NCI-H446 treated with DMSO at 0.1 percent for 48 hours (cell line): ENCODE measurements around the gene TEX55.
"Not testable (repeated sequence)": the region's sequence is repeated elsewhere in the genome, so short reads cannot be mapped to it uniquely, and the experiment has no call there.

Experiments
- DNase-seq: peaks from one replicate; lab custom pipeline; 2025; lab: John Stamatoyannopoulos, UW

Gene TEX55

GRCh38 chr3:119160815-119161214 is 14.8 kb downstream of the TEX55 start:
- no peak for DNase-seq

- DNase-seq = no peak
Measured at GRCh38 chr3:119161240-119161639, 15.3 kb downstream of the TEX55 start.

GRCh38 chr3:119164745-119165144 is 18.8 kb downstream of the TEX55 start:
- DNase-seq = not testable (repeated sequence)

GRCh38 chr3:119170821-119171220 is 24.9 kb downstream of the TEX55 start:
- DNase-seq = no peak

GRCh38 chr3:119173325-119173724 is 27.4 kb downstream of the TEX55 start, which contains the start of gene UPK1B:
Gene UPK1B (plus strand): TSS chr3:119173598. CDS start chr3:119186742, 13,144 bp downstream.
- no peak for DNase-seq

- DNase-seq = no peak
Measured at GRCh38 chr3:119175872-119176756, 30.1 kb downstream of the TEX55 start.

GRCh38 chr3:119176778-119177177 is 30.8 kb downstream of the TEX55 start:
- DNase-seq = no peak

- no peak for DNase-seq
Measured at GRCh38 chr3:119177321-119177720, 31.4 kb downstream of the TEX55 start.

- DNase-seq = no peak
Measured at GRCh38 chr3:119181765-119182164, 35.8 kb downstream of the TEX55 start.

- no peak for DNase-seq
Measured at GRCh38 chr3:119184111-119184510, 38.1 kb downstream of the TEX55 start.

GRCh38 chr3:119184796-119185570 is 39.0 kb downstream of the TEX55 start:
- DNase-seq = no peak

GRCh38 chr3:119187266-119187665 is 41.3 kb downstream of the TEX55 start:
- no peak for DNase-seq

- DNase-seq = no peak
Measured at GRCh38 chr3:119191800-119192199, 45.8 kb downstream of the TEX55 start.

- DNase-seq = no peak
Measured at GRCh38 chr3:119194237-119195150, 48.5 kb downstream of the TEX55 start.

- DNase-seq = no peak
Measured at GRCh38 chr3:119195151-119195476, 49.1 kb downstream of the TEX55 start.

- no peak for DNase-seq
Measured at GRCh38 chr3:119195911-119196310, 49.9 kb downstream of the TEX55 start.
